ENCODE data around the gene CALCR. TPM values are rescaled to one million over a fixed set of nuclear protein-coding genes. Genes with fewer than 3 reads are reported as not detected.

CALCR gene
- total and polyA plus RNA-seq, 2 donors (not counting 1 experiment from before 2014, with no cell fraction given) = not detected

GRCh38 chr7:93579431-93579830, 4.9 kb upstream of the CALCR start:
- DNase-seq = no peak
- no peak for ATAC-seq (ENCODE audit: low read depth)
- Histone ChIP-seq H3K9me3 (ENCODE audit: control extremely low read depth in 1 of 3, control insufficient read depth in 2 of 3, insufficient read depth in 1 of 3, low read length in 2 of 3) (peaks cover 0 to 3% (median 0%) of the 10 kb centered on the region in 3 donors), H4K20me1 (ENCODE audit: control insufficient read depth, insufficient read depth, low read length, poor library complexity, severe bottlenecking) (no peaks in the 10 kb centered on the region), H3K36me3 (replicated peaks in 1 of 2; ENCODE audit: control extremely low read depth in 1 of 2, control insufficient read depth in 1 of 2, extremely low read depth in 1 of 2, insufficient read depth in 2 of 2, low read length in 1 of 2) (no peaks in the 10 kb centered on the region), H3K4me1 (ENCODE audit: control insufficient read depth in 2 of 2, insufficient read depth in 2 of 2, low read length in 2 of 2) (peaks cover 10 to 11% of the 10 kb centered on the region in 2 donors), H3K4me2 (replicated peaks; ENCODE audit: low read depth, low read length, poor library complexity, severe bottlenecking) (no peak overlapping the region), H2AFZ (ENCODE audit: insufficient read depth, low read depth, low read length, poor library complexity, severe bottlenecking) (no peak overlapping the region), H3K27ac (ENCODE audit: low read length in 2 of 2) (no peak overlapping the region), H3K27me3 (replicated peaks in 1 of 4; ENCODE audit: control extremely low read depth in 1 of 4, control insufficient read depth in 3 of 4, insufficient read depth in 4 of 4, low read length in 3 of 4) (peaks cover 0 to 24% (median 13%) of the 10 kb centered on the region in 4 experiments), H3K9ac (ENCODE audit: low read length) (no peak overlapping the region), H3K4me3 (ENCODE audit: control extremely low read depth in 1 of 5, extremely low read depth in 1 of 5, insufficient read depth in 1 of 5, low read depth in 2 of 5, low read length in 4 of 5) (no peak overlapping the region), H3K79me2 (ENCODE audit: control insufficient read depth, insufficient read depth, low read length) (no peaks in the 10 kb centered on the region)
- CTCF ChIA-PET = no interaction called here
- POLR2A ChIA-PET = no interaction called here
- Mint-ChIP-seq H3K9me3 (ENCODE audit: insufficient read depth) (no peaks in the 10 kb centered on the region), H3K27ac (no peak overlapping the region), H3K4me1 (peaks cover 7% of the 10 kb centered on the region), H3K4me3 (no peak overlapping the region), H3K27me3 (peaks cover 43% of the 10 kb centered on the region)
- 100% methylated on average over 2 of the region's 2 CpGs for WGBS (ENCODE audit: insufficient coverage)
- intact Hi-C loops (cut with micrococcal nuclease) = no loop called here
- TF ChIP-seq EZH2 (IDR thresholded peaks at IDR 0.05; ENCODE audit: borderline replicate concordance, insufficient read depth, low read depth, low read length, poor library complexity, severe bottlenecking) (no peak), CTCF (IDR thresholded peaks at IDR 0.05) (no peak)

GRCh38 chr7:93578762-93579161, 4.2 kb upstream of the CALCR start:
- Histone ChIP-seq H3K79me2 (ENCODE audit: control insufficient read depth, insufficient read depth, low read length) (no peaks in the 10 kb centered on the region), H3K9me3 (ENCODE audit: control extremely low read depth in 1 of 3, control insufficient read depth in 2 of 3, insufficient read depth in 1 of 3, low read length in 2 of 3) (peaks cover 0 to 3% (median 0%) of the 10 kb centered on the region in 3 donors), H3K4me3 (ENCODE audit: control extremely low read depth in 1 of 5, extremely low read depth in 1 of 5, insufficient read depth in 1 of 5, low read depth in 2 of 5, low read length in 4 of 5) (no peak overlapping the region), H3K27ac (ENCODE audit: low read length in 2 of 2) (no peak overlapping the region), H2AFZ (ENCODE audit: insufficient read depth, low read depth, low read length, poor library complexity, severe bottlenecking) (no peak overlapping the region), H3K27me3 (replicated peaks in 1 of 4; ENCODE audit: control extremely low read depth in 1 of 4, control insufficient read depth in 3 of 4, insufficient read depth in 4 of 4, low read length in 3 of 4) (peaks cover 0 to 28% (median 18%) of the 10 kb centered on the region in 4 experiments), H3K9ac (ENCODE audit: low read length) (no peak overlapping the region), H3K4me1 (ENCODE audit: control insufficient read depth in 2 of 2, insufficient read depth in 2 of 2, low read length in 2 of 2) (peaks cover 12 to 15% of the 10 kb centered on the region in 2 donors), H3K36me3 (replicated peaks in 1 of 2; ENCODE audit: control extremely low read depth in 1 of 2, control insufficient read depth in 1 of 2, extremely low read depth in 1 of 2, insufficient read depth in 2 of 2, low read length in 1 of 2) (no peaks in the 10 kb centered on the region), H3K4me2 (replicated peaks; ENCODE audit: low read depth, low read length, poor library complexity, severe bottlenecking) (no peak overlapping the region), H4K20me1 (ENCODE audit: control insufficient read depth, insufficient read depth, low read length, poor library complexity, severe bottlenecking) (no peaks in the 10 kb centered on the region)
- intact Hi-C loops (cut with micrococcal nuclease) = no loop called here
- H3K9me3 Mint-ChIP-seq (ENCODE audit: insufficient read depth) = no peaks in the 10 kb centered on the region
- H3K27me3 Mint-ChIP-seq = peaks cover 49% of the 10 kb centered on the region
- 51% methylated on average over 2 of the region's 4 CpGs for WGBS (ENCODE audit: insufficient coverage)
- TF ChIP-seq EZH2 (IDR thresholded peaks at IDR 0.05; ENCODE audit: borderline replicate concordance, insufficient read depth, low read depth, low read length, poor library complexity, severe bottlenecking) (no peak), CTCF (IDR thresholded peaks at IDR 0.05) (no peak)
- DNase-seq = no peak
- no peak for ATAC-seq (ENCODE audit: low read depth)
- peaks cover 11% of the 10 kb centered on the region for H3K4me1 Mint-ChIP-seq
- no peak overlapping the region for H3K4me3 Mint-ChIP-seq
- H3K27ac Mint-ChIP-seq = no peak overlapping the region
- ChIA-PET POLR2A (no interaction called here), CTCF (no interaction called here)
